Epithelial cell of proximal tubule (primary cell): ENCODE measurements around the gene SLC27A2. TPM values are rescaled to one million over a fixed set of nuclear protein-coding genes. Genes with fewer than 3 reads are reported as not detected.

Source experiments
- DNase-seq: peaks from one replicate; pipeline ENCODE4 v3.0.0-alpha.2; 2011; ENCODE audit warnings: low read depth
- H3K4me3 ChIP-seq: 2 replicates; pipeline ENCODE4 v1.5.1; 2011; ENCODE audit warnings: low read depth, mild to moderate bottlenecking, low read length
- CTCF ChIP-seq: conservative IDR thresholded peaks from 2 replicates; pipeline ENCODE4 v1.5.1; 2012; ENCODE audit warnings: low read depth, mild to moderate bottlenecking, low read length
- total RNA-seq: library from RNA; depleted of rRNA; stranded (reverse); fragments of >200 nt; gene quantifications from 2 replicates; pipeline ENCODE4 v1.2.3, GENCODE V29; 2015

SLC27A2 gene
- total RNA-seq, 1 donor from 2014 or later: 6.2 TPM

GRCh38 chr15:50140098-50140497 lies 41.9 kb upstream of the SLC27A2 start:
- TF ChIP-seq CTCF: no peak
- no peak for DNase-seq
- H3K4me3 ChIP-seq: no peak overlapping the region

GRCh38 chr15:50140983-50141382 lies 41.0 kb upstream of the SLC27A2 start:
- TF ChIP-seq CTCF: no peak
- DNase-seq: no peak
- no peak overlapping the region for H3K4me3 ChIP-seq

DNA sequence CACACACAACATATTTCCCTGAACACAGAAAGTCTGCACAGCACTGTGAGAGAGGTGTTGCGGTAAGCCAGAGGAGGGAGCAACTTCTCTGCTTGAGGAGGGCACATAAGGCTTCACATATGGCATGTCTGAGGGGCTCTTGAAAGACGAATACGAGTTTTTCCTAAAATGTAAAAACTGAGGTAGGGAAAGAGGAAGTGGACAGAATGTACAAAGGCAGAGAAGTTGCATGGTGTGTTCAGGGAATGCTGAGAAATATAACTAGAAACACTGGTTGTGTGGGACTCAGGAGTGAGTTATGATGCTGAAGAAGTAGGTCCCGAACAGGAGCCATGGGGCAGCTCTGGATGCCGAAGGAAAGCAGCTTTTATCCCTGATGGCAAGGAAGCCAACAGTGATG lies 40.1 kb upstream of the SLC27A2 start:
- no peak overlapping the region for H3K4me3 ChIP-seq
- no peak for TF ChIP-seq CTCF
- no peak for DNase-seq

- TF ChIP-seq CTCF: no peak
- H3K4me3 ChIP-seq: no peak overlapping the region
- peak; percentile 68 for DNase-seq
These were observed 38.6 kb upstream of the SLC27A2 start for GRCh38 chr15:50143255-50143860.

GRCh38 chr15:50144341-50145120 lies 37.5 kb upstream of the SLC27A2 start:
- no peak for TF ChIP-seq CTCF
- no peak for DNase-seq
- H3K4me3 ChIP-seq: no peak overlapping the region

- DNase-seq: no peak
- H3K4me3 ChIP-seq: no peak overlapping the region
- TF ChIP-seq CTCF: peak; percentile 53
These were observed 36.5 kb upstream of the SLC27A2 start for GRCh38 chr15:50145451-50145872.
